SK-N-SH (cell line): ENCODE results near the gene GFY. TPM values are rescaled to one million over a fixed set of nuclear protein-coding genes. Genes with fewer than 3 reads are reported as not detected.

Experiments
- CTCF ChIA-PET: fragments of 300-600, 350-600 bp; formaldehyde crosslinking; extraction: SDS; loops from one replicate; lab custom pipeline; 2021; lab: Yijun Ruan, JAX
- POLR2A ChIA-PET: fragments of 350-600 bp; sonication (Branson Sonifier 250); formaldehyde crosslinking; extraction: SDS; loops from one replicate; lab custom pipeline; 2020; ENCODE audit warnings: antibody characterized with exemption, inconsistent platforms; lab: Yijun Ruan, JAX
- DNase-seq: peaks from one replicate; pipeline ENCODE4 v3.0.0; 2012
- H2AFZ ChIP-seq: fragments of 200-600 bp; sonication (generic); 2 replicates; pipeline ENCODE4 v1.8.1; 2016; ENCODE audit warnings: antibody characterized with exemption, mild to moderate bottlenecking, low read depth
- H3F3A ChIP-seq: fragments of 200-600 bp; sonication (generic); replicated peaks from 2 replicates; pipeline ENCODE3; 2016; ENCODE audit warnings: antibody characterized with exemption, mild to moderate bottlenecking; ENCODE audit not compliant: insufficient read depth
- H3K27ac ChIP-seq, 2 experiments: fragments of 200-500 bp in 1 of 2; fragments of 200-600 bp in 1 of 2; sonication (Bioruptor generic) in 1 of 2; sonication (generic), shearing (Covaris generic) in 1 of 2; 2 replicates each; pipeline versions ENCODE4 v1.5.1 to v1.6.1; 2014 to 2016; ENCODE audit warnings: low read depth in 2 of 2, inconsistent platforms in 1 of 2, low read length in 1 of 2, mild to moderate bottlenecking in 1 of 2, mixed read lengths in 1 of 2
- H3K27me3 ChIP-seq: fragments of 200-600 bp; sonication (generic), shearing (Covaris generic); 2 replicates; pipeline ENCODE4 v1.6.1; 2016; ENCODE audit warnings: mixed run types; ENCODE audit not compliant: insufficient read depth
- H3K36me3 ChIP-seq, 2 experiments: fragments of 200-500 bp in 1 of 2; fragments of 200-600 bp in 1 of 2; sonication (Bioruptor generic) in 1 of 2; sonication (generic) in 1 of 2; replicated peaks in 1 of 2; 2 replicates each; pipeline versions ENCODE3 to v1.5.1; 2014 to 2016; ENCODE audit warnings: low read length in 1 of 2, mild to moderate bottlenecking in 1 of 2; ENCODE audit not compliant: insufficient read depth in 2 of 2, control insufficient read depth in 1 of 2
- H3K4me1 ChIP-seq, 2 experiments: fragments of 200-500 bp in 1 of 2; fragments of 200-600 bp in 1 of 2; sonication (Bioruptor generic) in 1 of 2; sonication (generic), shearing (Covaris generic) in 1 of 2; 2 replicates each; pipeline versions ENCODE4 v1.5.1 to v1.6.1; 2014 to 2016; ENCODE audit warnings: low read depth in 1 of 2, low read length in 1 of 2, mixed run types in 1 of 2; ENCODE audit not compliant: insufficient read depth in 2 of 2, control insufficient read depth in 1 of 2
- H3K4me2 ChIP-seq: fragments of 200-600 bp; sonication (generic), shearing (Covaris generic); 2 replicates; pipeline ENCODE4 v1.6.1; 2017; ENCODE audit warnings: mixed run types
- H3K4me3 ChIP-seq, 2 experiments: fragments of 200-500 bp in 1 of 2; fragments of 200-600 bp in 1 of 2; sonication (Bioruptor generic) in 1 of 2; sonication (generic), shearing (Covaris generic) in 1 of 2; 2 replicates each; pipeline versions ENCODE4 v1.5.1 to v1.8.1; 2014 to 2016; ENCODE audit warnings: low read depth in 2 of 2, inconsistent platforms in 1 of 2, low read length in 1 of 2, mild to moderate bottlenecking in 1 of 2, mixed read lengths in 1 of 2, moderate library complexity in 1 of 2
- H3K79me2 ChIP-seq: fragments of 200-600 bp; sonication (generic); 2 replicates; pipeline ENCODE4 v1.8.1; 2017; ENCODE audit warnings: mild to moderate bottlenecking; ENCODE audit not compliant: insufficient read depth
- H3K9ac ChIP-seq: fragments of 200-600 bp; sonication (generic); 2 replicates; pipeline ENCODE4 v1.6.1; 2017; ENCODE audit warnings: mixed run types
- H3K9me2 ChIP-seq: fragments of 200-600 bp; sonication (generic); 2 replicates; pipeline ENCODE4 v1.6.1; 2017; ENCODE audit warnings: mixed run types
- H3K9me3 ChIP-seq: fragments of 200-600 bp; sonication (generic); 2 replicates; pipeline ENCODE4 v1.6.1; 2017; ENCODE audit warnings: mixed run types, mild to moderate bottlenecking, moderate library complexity
- H4K20me1 ChIP-seq: fragments of 200-600 bp; sonication (generic); 2 replicates; pipeline ENCODE4 v1.6.1; 2017; ENCODE audit warnings: mild to moderate bottlenecking, mixed run types; ENCODE audit not compliant: insufficient read depth
- EP300 ChIP-seq, 2 experiments: IDR thresholded peaks; 2 replicates each; pipeline versions ENCODE4 v1.4.0 to v1.6.1; 2012; ENCODE audit warnings: borderline replicate concordance in 1 of 2, low read depth in 1 of 2, low read length in 1 of 2
- FOXM1 ChIP-seq: IDR thresholded peaks from 2 replicates; pipeline ENCODE4 v1.4.0; 2012; ENCODE audit warnings: low read depth, mild to moderate bottlenecking
- GABPA ChIP-seq: IDR thresholded peaks from 2 replicates; pipeline ENCODE4 v1.4.0; 2012; ENCODE audit warnings: low read depth, mild to moderate bottlenecking
- JUND ChIP-seq: IDR thresholded peaks from 2 replicates; pipeline ENCODE4 v1.4.0; 2012
- MEF2A ChIP-seq: IDR thresholded peaks from 2 replicates; pipeline ENCODE4 v1.4.0; 2012; ENCODE audit warnings: low read depth, borderline replicate concordance
- NRF1 ChIP-seq: IDR thresholded peaks from 2 replicates; pipeline ENCODE4 v1.6.1; 2012; ENCODE audit warnings: low read depth, mild to moderate bottlenecking, low read length
- POLR2AphosphoS5 ChIP-seq: IDR thresholded peaks from 2 replicates; pipeline ENCODE4 v1.6.1; 2012; ENCODE audit warnings: low read depth, low read length
- RAD21 ChIP-seq: IDR thresholded peaks from 2 replicates; pipeline ENCODE4 v1.6.1; 2012; ENCODE audit warnings: mild to moderate bottlenecking, low read length
- RCOR1 ChIP-seq: fragments of 150-350 bp; IDR thresholded peaks from 2 replicates; pipeline ENCODE4 v1.6.1; 2017; ENCODE audit warnings: antibody characterized with exemption, low read length
- RXRA ChIP-seq: IDR thresholded peaks from 2 replicates; pipeline ENCODE4 v1.4.0; 2012; ENCODE audit warnings: low read depth, mild to moderate bottlenecking, borderline replicate concordance
- SIN3A ChIP-seq: IDR thresholded peaks from 2 replicates; pipeline ENCODE4 v1.6.1; 2012; ENCODE audit warnings: low read depth, mild to moderate bottlenecking, low read length, moderate library complexity, borderline replicate concordance
- SMC3 ChIP-seq: IDR thresholded peaks from 2 replicates; pipeline ENCODE4 v1.6.1; 2012; ENCODE audit warnings: low read depth, low read length, improper control_type of control experiment
- TAF1 ChIP-seq: IDR thresholded peaks from 2 replicates; pipeline ENCODE4 v1.6.1; 2012; ENCODE audit warnings: low read depth, mild to moderate bottlenecking, low read length, moderate library complexity, borderline replicate concordance
- YY1 ChIP-seq: IDR thresholded peaks from 2 replicates; pipeline ENCODE4 v1.4.0; 2012; ENCODE audit warnings: low read depth, mild to moderate bottlenecking
- WGBS: methylation state at CpG from one replicate; pipeline ENCODE4 v1.1.6; 2017; ENCODE audit warnings: low lambda C conversion rate; 5-methylcytosine and 5-hydroxymethylcytosine counted together
- polyA plus RNA-seq, 3 experiments: library from polyadenylated mRNA; depleted of rRNA; stranded (reverse); fragments of >200 nt; gene quantifications; 2 replicates each; pipeline ENCODE4 v1.2.3, GENCODE V29; 2012
- TF ChIP-seq, protein P1 (sequence below): fragments of 150-350 bp; IDR thresholded peaks from 2 replicates; pipeline ENCODE4 v1.6.1; 2016; ENCODE audit warnings: mild to moderate bottlenecking, low read depth, low read length
- TF ChIP-seq, protein P2 (sequence below): fragments of 150-350 bp; IDR thresholded peaks from 2 replicates; pipeline ENCODE4 v1.6.1; 2017; ENCODE audit warnings: antibody characterized with exemption, low read length, low read depth, borderline replicate concordance
- TF ChIP-seq, protein P3 (sequence below): IDR thresholded peaks from 2 replicates; pipeline ENCODE4 v1.4.0; 2012; ENCODE audit warnings: low read depth
- TF ChIP-seq, protein P4 (sequence below): IDR thresholded peaks from 2 replicates; pipeline ENCODE4 v1.4.0; 2012; ENCODE audit warnings: low read depth, borderline replicate concordance
- TF ChIP-seq, protein P5 (sequence below): fragments of 200-600 bp; sonication (generic); IDR thresholded peaks from 2 replicates; pipeline ENCODE4 v1.6.1; 2017; ENCODE audit warnings: antibody characterized with exemption, mild to moderate bottlenecking, moderate library complexity
- TF ChIP-seq, protein P6 (sequence below): IDR thresholded peaks from 2 replicates; pipeline ENCODE4 v1.6.1; 2012; ENCODE audit warnings: mild to moderate bottlenecking, low read depth, low read length, moderate library complexity

GFY gene
- polyA plus RNA-seq, 1 of the 3 experiments (the other 2 are of a cell fraction): not detected

DNA sequence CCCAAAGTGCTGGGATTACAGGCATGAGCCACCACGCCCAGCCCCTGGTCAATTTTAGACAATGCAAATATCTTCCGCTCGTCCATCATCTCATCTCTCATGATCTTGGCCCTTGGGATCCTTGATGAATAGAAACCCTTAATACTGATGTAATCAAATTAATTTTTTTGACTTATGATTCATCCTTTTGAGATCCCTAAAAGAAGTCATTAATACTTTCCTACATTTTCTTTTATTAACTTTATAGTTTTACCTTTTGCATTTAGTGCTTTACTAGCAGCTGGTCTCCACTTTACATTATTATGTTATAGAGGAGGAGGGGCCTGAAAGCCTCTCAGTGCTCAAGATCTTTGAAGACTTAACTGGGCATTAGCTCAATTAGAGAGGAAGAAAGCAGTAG, 44.8 kb upstream of the GFY start:
- no peaks in the 10 kb centered on the region for H4K20me1 ChIP-seq
- no peak for TF ChIP-seq RAD21
- TF ChIP-seq, protein P1, sequence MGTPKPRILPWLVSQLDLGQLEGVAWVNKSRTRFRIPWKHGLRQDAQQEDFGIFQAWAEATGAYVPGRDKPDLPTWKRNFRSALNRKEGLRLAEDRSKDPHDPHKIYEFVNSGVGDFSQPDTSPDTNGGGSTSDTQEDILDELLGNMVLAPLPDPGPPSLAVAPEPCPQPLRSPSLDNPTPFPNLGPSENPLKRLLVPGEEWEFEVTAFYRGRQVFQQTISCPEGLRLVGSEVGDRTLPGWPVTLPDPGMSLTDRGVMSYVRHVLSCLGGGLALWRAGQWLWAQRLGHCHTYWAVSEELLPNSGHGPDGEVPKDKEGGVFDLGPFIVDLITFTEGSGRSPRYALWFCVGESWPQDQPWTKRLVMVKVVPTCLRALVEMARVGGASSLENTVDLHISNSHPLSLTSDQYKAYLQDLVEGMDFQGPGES: no peak
- TF ChIP-seq, protein P2, sequence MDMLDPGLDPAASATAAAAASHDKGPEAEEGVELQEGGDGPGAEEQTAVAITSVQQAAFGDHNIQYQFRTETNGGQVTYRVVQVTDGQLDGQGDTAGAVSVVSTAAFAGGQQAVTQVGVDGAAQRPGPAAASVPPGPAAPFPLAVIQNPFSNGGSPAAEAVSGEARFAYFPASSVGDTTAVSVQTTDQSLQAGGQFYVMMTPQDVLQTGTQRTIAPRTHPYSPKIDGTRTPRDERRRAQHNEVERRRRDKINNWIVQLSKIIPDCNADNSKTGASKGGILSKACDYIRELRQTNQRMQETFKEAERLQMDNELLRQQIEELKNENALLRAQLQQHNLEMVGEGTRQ: no peak
- no peak for TF ChIP-seq GABPA
- no peak for TF ChIP-seq RCOR1
- TF ChIP-seq, protein P3, sequence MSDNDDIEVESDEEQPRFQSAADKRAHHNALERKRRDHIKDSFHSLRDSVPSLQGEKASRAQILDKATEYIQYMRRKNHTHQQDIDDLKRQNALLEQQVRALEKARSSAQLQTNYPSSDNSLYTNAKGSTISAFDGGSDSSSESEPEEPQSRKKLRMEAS: no peak
- TF ChIP-seq SIN3A: no peak
- no peak for TF ChIP-seq TAF1
- no peak for TF ChIP-seq JUND
- TF ChIP-seq NRF1: no peak
- TF ChIP-seq, protein P4, sequence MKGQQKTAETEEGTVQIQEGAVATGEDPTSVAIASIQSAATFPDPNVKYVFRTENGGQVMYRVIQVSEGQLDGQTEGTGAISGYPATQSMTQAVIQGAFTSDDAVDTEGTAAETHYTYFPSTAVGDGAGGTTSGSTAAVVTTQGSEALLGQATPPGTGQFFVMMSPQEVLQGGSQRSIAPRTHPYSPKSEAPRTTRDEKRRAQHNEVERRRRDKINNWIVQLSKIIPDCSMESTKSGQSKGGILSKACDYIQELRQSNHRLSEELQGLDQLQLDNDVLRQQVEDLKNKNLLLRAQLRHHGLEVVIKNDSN: no peak
- TF ChIP-seq, protein P5, sequence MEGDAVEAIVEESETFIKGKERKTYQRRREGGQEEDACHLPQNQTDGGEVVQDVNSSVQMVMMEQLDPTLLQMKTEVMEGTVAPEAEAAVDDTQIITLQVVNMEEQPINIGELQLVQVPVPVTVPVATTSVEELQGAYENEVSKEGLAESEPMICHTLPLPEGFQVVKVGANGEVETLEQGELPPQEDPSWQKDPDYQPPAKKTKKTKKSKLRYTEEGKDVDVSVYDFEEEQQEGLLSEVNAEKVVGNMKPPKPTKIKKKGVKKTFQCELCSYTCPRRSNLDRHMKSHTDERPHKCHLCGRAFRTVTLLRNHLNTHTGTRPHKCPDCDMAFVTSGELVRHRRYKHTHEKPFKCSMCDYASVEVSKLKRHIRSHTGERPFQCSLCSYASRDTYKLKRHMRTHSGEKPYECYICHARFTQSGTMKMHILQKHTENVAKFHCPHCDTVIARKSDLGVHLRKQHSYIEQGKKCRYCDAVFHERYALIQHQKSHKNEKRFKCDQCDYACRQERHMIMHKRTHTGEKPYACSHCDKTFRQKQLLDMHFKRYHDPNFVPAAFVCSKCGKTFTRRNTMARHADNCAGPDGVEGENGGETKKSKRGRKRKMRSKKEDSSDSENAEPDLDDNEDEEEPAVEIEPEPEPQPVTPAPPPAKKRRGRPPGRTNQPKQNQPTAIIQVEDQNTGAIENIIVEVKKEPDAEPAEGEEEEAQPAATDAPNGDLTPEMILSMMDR: no peak
- no peak for TF ChIP-seq RXRA
- TF ChIP-seq SMC3: no peak
- TF ChIP-seq EP300 (IDR thresholded peaks at IDR 0.05; ENCODE audit: borderline replicate concordance in 1 of 2, low read depth in 1 of 2, low read length in 1 of 2): no peak
- TF ChIP-seq POLR2AphosphoS5: no peak
- no peak for TF ChIP-seq YY1
- TF ChIP-seq FOXM1: no peak
- TF ChIP-seq MEF2A: no peak
- TF ChIP-seq, protein P6, sequence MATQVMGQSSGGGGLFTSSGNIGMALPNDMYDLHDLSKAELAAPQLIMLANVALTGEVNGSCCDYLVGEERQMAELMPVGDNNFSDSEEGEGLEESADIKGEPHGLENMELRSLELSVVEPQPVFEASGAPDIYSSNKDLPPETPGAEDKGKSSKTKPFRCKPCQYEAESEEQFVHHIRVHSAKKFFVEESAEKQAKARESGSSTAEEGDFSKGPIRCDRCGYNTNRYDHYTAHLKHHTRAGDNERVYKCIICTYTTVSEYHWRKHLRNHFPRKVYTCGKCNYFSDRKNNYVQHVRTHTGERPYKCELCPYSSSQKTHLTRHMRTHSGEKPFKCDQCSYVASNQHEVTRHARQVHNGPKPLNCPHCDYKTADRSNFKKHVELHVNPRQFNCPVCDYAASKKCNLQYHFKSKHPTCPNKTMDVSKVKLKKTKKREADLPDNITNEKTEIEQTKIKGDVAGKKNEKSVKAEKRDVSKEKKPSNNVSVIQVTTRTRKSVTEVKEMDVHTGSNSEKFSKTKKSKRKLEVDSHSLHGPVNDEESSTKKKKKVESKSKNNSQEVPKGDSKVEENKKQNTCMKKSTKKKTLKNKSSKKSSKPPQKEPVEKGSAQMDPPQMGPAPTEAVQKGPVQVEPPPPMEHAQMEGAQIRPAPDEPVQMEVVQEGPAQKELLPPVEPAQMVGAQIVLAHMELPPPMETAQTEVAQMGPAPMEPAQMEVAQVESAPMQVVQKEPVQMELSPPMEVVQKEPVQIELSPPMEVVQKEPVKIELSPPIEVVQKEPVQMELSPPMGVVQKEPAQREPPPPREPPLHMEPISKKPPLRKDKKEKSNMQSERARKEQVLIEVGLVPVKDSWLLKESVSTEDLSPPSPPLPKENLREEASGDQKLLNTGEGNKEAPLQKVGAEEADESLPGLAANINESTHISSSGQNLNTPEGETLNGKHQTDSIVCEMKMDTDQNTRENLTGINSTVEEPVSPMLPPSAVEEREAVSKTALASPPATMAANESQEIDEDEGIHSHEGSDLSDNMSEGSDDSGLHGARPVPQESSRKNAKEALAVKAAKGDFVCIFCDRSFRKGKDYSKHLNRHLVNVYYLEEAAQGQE: no peak
- H3K27ac ChIP-seq: no peak overlapping the region
- no peaks in the 10 kb centered on the region for H3K4me1 ChIP-seq
- CTCF ChIA-PET: interaction anchor here (3.7 kb wide), 1 partner anchor 11 kb away, joined by 24 read pairs; no protein-coding TSS in a partner anchor
- H3K9me2 ChIP-seq: no peaks in the 10 kb centered on the region
- no peaks in the 10 kb centered on the region for H3K79me2 ChIP-seq
- H3K4me3 ChIP-seq: no peak overlapping the region
- no peak for DNase-seq
- peaks cover 4% of the 10 kb centered on the region for H3F3A ChIP-seq
- no peak overlapping the region for H3K9ac ChIP-seq
- no peak overlapping the region for H3K4me2 ChIP-seq
- WGBS: 54% methylated on average over 3 of the region's 3 CpGs
- POLR2A ChIA-PET: no interaction called here
- H2AFZ ChIP-seq: no peak overlapping the region
- H3K36me3 ChIP-seq: no peaks in the 10 kb centered on the region
- peaks cover 13% of the 10 kb centered on the region for H3K27me3 ChIP-seq
- peaks cover 7% of the 10 kb centered on the region; the same call in 1 of the 2 replicates for H3K9me3 ChIP-seq
